Activated CD4-positive, alpha-beta T cell treated with anti-CD3 and anti-CD28 coated beads for 1 hour (primary cell): ENCODE measurements around the gene FBXO10.
"Not testable (repeated sequence)": the region's sequence is repeated elsewhere in the genome, so short reads cannot be mapped to it uniquely, and the experiment has no call there.

Experiments
- DNase-seq: peaks from one replicate; pipeline ENCODE4 v3.0.0-alpha.2; 2020

Gene FBXO10

DNA sequence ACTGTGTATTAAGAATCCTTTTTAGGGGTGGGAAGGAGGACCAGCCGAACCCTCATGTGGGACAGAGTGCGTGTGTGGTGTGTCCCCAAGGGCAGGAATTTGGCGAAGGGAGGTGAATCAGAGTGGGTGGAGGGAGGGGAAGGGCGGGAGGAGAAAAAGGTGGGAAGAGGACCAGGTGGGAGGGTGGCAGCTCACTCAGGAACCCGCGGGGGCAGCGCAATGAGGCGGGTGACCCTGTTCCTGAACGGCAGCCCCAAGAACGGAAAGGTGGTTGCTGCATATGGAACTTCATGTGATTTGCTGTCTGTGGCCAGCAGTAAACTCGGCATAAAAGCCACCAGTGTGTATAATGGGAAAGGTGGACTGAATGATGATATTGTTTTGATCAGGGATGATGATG lies 99.2 kb downstream of the FBXO10 start:
- DNase-seq, result no peak

GRCh38 chr9:37474438-37474837 lies 101.7 kb downstream of the FBXO10 start:
- DNase-seq, result no peak

DNA sequence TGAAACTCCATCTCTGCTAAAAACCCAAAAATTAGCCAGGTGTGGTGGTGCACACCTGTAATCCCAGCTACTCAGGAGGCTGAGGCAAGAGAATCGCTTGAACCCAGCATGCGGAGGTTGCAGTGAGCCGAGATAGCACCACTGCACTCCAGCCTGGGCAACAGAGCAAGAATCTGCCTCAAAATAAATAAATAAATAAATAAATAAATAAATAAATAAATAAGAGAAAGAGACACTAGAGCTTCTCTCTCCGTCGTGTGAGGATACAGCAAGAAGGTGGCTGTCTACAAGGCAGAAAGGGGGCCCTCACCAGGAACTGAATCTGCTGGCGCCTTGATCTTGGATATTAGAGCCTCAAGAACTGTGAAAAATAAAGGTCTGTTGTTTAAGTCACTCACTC lies 102.2 kb downstream of the FBXO10 start:
- not testable (repeated sequence) for DNase-seq

DNA sequence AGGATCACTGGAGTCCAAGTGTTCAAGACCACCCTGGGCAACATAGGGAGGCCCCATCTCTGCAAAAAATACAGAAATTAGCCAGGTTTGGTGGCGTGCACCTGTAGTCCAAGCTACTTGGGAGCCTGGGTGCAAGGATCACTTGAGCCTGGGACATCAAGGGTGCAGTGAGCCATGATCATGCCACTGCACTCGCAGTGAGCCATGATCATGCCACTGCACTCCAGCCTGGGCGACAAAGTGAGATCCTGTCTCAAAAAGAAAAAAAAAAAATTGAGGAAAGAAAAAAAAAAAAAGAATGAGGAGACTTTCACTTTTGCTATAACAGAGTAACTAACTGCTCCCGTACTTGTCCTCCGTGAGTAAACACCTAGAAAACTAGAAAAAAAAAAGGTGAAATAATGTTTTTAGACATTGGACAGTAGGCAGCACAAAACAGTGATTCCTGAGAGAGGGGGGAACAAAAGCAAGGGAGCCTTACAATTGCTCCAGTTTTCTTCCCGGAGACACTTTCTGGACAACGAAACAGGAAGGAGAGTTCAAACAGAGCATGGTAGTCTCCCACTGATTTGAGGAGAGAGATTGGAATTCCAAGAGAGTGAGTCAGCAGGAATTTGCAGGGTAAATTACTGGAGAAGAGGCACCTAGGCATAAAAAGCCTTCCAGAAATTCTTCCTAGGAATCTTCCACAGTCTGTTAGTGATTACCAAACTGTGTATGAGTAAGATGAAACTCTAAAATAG lies 104.1 kb downstream of the FBXO10 start:
- DNase-seq, result no peak

- DNase-seq, result no peak
Measured at GRCh38 chr9:37468620-37469019, 107.6 kb downstream of the FBXO10 start.

GRCh38 chr9:37467530-37467929 lies 108.7 kb downstream of the FBXO10 start:
- not testable (repeated sequence) for DNase-seq

- DNase-seq, result peak; percentile 22
Measured at GRCh38 chr9:37466037-37466709, 110.0 kb downstream of the FBXO10 start.

DNA sequence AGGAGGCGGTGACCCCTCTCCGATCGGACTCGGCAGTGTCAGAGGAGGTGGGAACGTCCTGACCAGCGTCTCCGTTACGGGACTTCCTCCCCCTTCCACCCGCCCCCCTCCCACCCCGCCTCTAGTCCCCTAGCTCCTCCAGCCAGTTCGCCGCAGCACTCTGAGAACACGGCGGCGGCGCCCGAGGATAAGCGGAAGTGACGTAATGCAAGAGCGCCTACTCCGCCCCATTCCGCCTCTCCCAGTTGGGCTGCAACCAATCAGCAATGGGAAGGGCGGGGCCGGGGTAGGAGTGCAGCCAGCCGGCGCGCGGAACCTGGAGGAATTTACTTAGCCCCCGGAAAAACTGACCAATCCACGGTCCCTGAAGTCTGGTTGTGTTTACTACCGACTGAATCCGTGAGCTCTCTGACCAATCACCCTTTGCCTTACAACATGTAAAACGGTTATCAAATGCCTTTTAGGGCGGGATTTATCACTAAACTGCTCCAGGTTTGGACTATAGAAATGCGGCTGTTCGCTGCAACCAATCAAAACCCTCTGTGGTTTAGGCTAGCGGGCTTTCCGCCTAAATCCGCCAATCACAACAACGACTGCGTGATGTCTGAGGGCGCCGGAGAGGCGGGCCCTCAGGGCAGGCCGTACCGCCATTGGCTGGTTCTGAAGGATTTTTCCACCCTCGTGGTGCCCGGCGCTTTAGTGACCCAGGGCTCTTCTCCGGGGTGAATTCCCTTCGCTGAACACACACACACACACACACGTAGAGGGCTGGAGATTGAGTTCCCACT lies 110.7 kb downstream of the FBXO10 start, which contains the start of gene ZBTB5:
ZBTB5 (minus strand) TSS at position 202 of the 788 bp plus-strand sequence. CDS start 22,899 bp downstream, outside the sequence.
- DNase-seq, result peak; percentile 98

- DNase-seq, result peak; percentile 52
Measured at GRCh38 chr9:37464426-37465248, 111.5 kb downstream of the FBXO10 start.

DNA sequence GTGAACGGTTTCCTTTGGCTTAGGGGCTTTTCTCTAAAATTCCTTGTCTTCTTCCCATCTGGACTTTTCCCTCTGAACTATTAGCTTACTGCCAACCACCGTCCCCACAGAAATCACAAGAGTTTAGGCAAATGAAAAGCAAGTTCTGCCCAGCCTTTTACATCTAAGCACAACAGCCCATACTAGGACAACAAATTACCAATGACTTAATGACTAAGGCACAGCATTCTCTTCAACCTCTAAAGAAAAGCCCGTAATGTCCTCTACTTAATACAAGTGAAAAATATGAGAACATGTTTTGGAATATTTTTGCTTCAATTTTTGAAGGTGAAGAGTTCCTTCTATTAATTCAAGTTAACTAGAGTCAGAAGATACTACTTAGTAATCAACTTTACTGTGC lies 112.2 kb downstream of the FBXO10 start:
- DNase-seq, result no peak
